CD14-positive monocyte (primary cell): ENCODE data around the gene LZTR1. TPM values are rescaled to one million over a fixed set of nuclear protein-coding genes. Genes with fewer than 3 reads are reported as not detected.
"Not testable (repeated sequence)": the region's sequence is repeated elsewhere in the genome, so short reads cannot be mapped to it uniquely, and the experiment has no call there.

Source experiments
- DNase-seq, 3 donors: peaks; one replicate each; pipeline ENCODE4 v3.0.0-alpha.2; 2011 to 2022
- H2AFZ ChIP-seq: 2 replicates; pipeline ENCODE4 v1.6.0; 2012; ENCODE audit warnings: mild to moderate bottlenecking, low read depth, low read length, inconsistent platforms; ENCODE audit not compliant: insufficient read depth, poor library complexity, severe bottlenecking
- H3K27ac ChIP-seq, 2 donors: 1 replicate in 1 of 2; 2 replicates in 1 of 2; pipeline ENCODE4 v1.5.1; 2012 to 2013; ENCODE audit warnings: low read length in 2 of 2, control low read depth in 1 of 2, inconsistent platforms in 1 of 2, low read depth in 1 of 2, mild to moderate bottlenecking in 1 of 2
- H3K27me3 ChIP-seq, 2 donors: one replicate each; pipeline versions ENCODE4 v1.6.0 to v1.6.1; 2011 to 2013; ENCODE audit warnings: low read length in 2 of 2; ENCODE audit not compliant: control insufficient read depth in 2 of 2, insufficient read depth in 2 of 2
- H3K36me3 ChIP-seq, 2 donors: replicated peaks in 1 of 2; 1 replicate in 1 of 2; 2 replicates in 1 of 2; pipeline versions ENCODE4 v1.5.1 to v1.6.1; 2012 to 2013; ENCODE audit warnings: low read length in 2 of 2, control low read depth in 1 of 2, inconsistent platforms in 1 of 2, mild to moderate bottlenecking in 1 of 2; ENCODE audit not compliant: insufficient read depth in 2 of 2, control insufficient read depth in 1 of 2
- H3K4me1 ChIP-seq, 2 donors: 1 replicate in 1 of 2; 2 replicates in 1 of 2; pipeline versions ENCODE4 v1.5.1 to v1.6.1; 2012 to 2013; ENCODE audit warnings: low read length in 2 of 2, control low read depth in 1 of 2, inconsistent platforms in 1 of 2, mild to moderate bottlenecking in 1 of 2, moderate library complexity in 1 of 2; ENCODE audit not compliant: insufficient read depth in 2 of 2, control insufficient read depth in 1 of 2
- H3K4me2 ChIP-seq: replicated peaks from 2 replicates; pipeline ENCODE3; 2012; ENCODE audit warnings: low read length, moderate library complexity, mild to moderate bottlenecking; ENCODE audit not compliant: poor library complexity, severe bottlenecking; ENCODE audit errors: extremely low read depth
- H3K4me3 ChIP-seq, 3 experiments: fragments of 200-600 bp in 1 of 3; sonication (generic) in 1 of 3; replicated peaks in 1 of 3; 1 replicate in 2 of 3; 2 replicates in 1 of 3; pipeline ENCODE4 v1.5.1; 2011 to 2013; ENCODE audit warnings: low read length in 3 of 3, mild to moderate bottlenecking in 3 of 3, control low read depth in 2 of 3, low read depth in 2 of 3, inconsistent platforms in 1 of 3, moderate library complexity in 1 of 3
- H3K79me2 ChIP-seq: 2 replicates; pipeline ENCODE4 v1.6.0; 2012; ENCODE audit warnings: mild to moderate bottlenecking, control low read depth, inconsistent platforms, low read length, moderate library complexity; ENCODE audit not compliant: insufficient read depth
- H3K9ac ChIP-seq: 2 replicates; pipeline ENCODE4 v1.6.0; 2017; ENCODE audit warnings: low read length, mild to moderate bottlenecking; ENCODE audit not compliant: insufficient read depth, poor library complexity, severe bottlenecking
- H3K9me3 ChIP-seq, 2 donors: replicated peaks in 1 of 2; 1 replicate in 1 of 2; 2 replicates in 1 of 2; pipeline versions ENCODE4 v1.5.1 to v1.6.1; 2012 to 2013; ENCODE audit warnings: low read length in 2 of 2, control low read depth in 1 of 2; ENCODE audit not compliant: control insufficient read depth in 1 of 2, insufficient read depth in 1 of 2
- H4K20me1 ChIP-seq: 2 replicates; pipeline ENCODE4 v1.6.0; 2012; ENCODE audit warnings: mild to moderate bottlenecking, low read length, control low read depth, moderate library complexity; ENCODE audit not compliant: insufficient read depth
- H3K27ac Mint-ChIP-seq, 7 donors: one replicate each; pipeline ENCODE4 v1.8.0; 2020; ENCODE audit warnings: mild to moderate bottlenecking in 7 of 7, mixed read lengths in 7 of 7, moderate library complexity in 6 of 7, inconsistent platforms in 2 of 7
- H3K27me3 Mint-ChIP-seq, 3 donors: one replicate each; pipeline ENCODE4 v1.8.0; 2021 to 2022; ENCODE audit warnings: low read depth in 3 of 3, mild to moderate bottlenecking in 3 of 3, mixed read lengths in 3 of 3, moderate library complexity in 3 of 3, inconsistent platforms in 1 of 3
- H3K36me3 Mint-ChIP-seq, 2 donors: one replicate each; pipeline ENCODE4 v1.8.0; 2020; ENCODE audit warnings: mixed read lengths in 2 of 2, inconsistent platforms in 1 of 2, mild to moderate bottlenecking in 1 of 2
- H3K4me1 Mint-ChIP-seq: one replicate; pipeline ENCODE4 v1.8.0; 2020; ENCODE audit warnings: mild to moderate bottlenecking, mixed read lengths
- H3K4me3 Mint-ChIP-seq, 2 donors: one replicate each; pipeline ENCODE4 v1.8.0; 2020; ENCODE audit warnings: mild to moderate bottlenecking in 2 of 2, mixed read lengths in 2 of 2, moderate library complexity in 1 of 2
- H3K9me3 Mint-ChIP-seq, 7 donors: one replicate each; pipeline ENCODE4 v1.8.0; 2020 to 2022; ENCODE audit warnings: mixed read lengths in 7 of 7, mild to moderate bottlenecking in 6 of 7, moderate library complexity in 6 of 7, inconsistent platforms in 2 of 7
- CTCF ChIP-seq: fragments of 200-600 bp; IDR thresholded peaks from one replicate; pipeline ENCODE4 v1.8.0; 2022; ENCODE audit warnings: antibody characterized with exemption, mild to moderate bottlenecking
- WGBS: methylation state at CpG from one replicate; pipeline ENCODE4 v1.1.5; 2013; ENCODE audit warnings: missing lambda C conversion rate; ENCODE audit not compliant: insufficient coverage; 5-methylcytosine and 5-hydroxymethylcytosine counted together
- intact Hi-C, 2 donors: fragments of 100-400 bp; cut with micrococcal nuclease; formaldehyde crosslinking; loops; one replicate each; pipeline versions ENCODE4 v1.15.0 to v1.15.1; 2023
- polyA plus RNA-seq, 3 donors: library from polyadenylated mRNA; depleted of rRNA in 1 of 3; unstranded in 2 of 3; stranded (reverse) in 1 of 3; fragments of 300-500 nt in 2 of 3; fragments of >200 nt in 1 of 3; fragmentation: Illumina TruSeq in 2 of 3; gene quantifications; 1 replicate in 2 of 3; 2 replicates in 1 of 3; pipeline ENCODE4 v1.2.3, GENCODE V29; 2012 to 2021
- small RNA-seq: library from RNA; depleted of rRNA; stranded (forward); fragments of <200 nt; gene quantifications from one replicate; pipeline ENCODE3, GENCODE V24; 2012; ENCODE audit warnings: low read depth; ENCODE audit not compliant: insufficient read length

LZTR1 gene
- polyA plus RNA-seq, 3 donors = 7.1 to 63.3 (median 11.5) TPM

DNA sequence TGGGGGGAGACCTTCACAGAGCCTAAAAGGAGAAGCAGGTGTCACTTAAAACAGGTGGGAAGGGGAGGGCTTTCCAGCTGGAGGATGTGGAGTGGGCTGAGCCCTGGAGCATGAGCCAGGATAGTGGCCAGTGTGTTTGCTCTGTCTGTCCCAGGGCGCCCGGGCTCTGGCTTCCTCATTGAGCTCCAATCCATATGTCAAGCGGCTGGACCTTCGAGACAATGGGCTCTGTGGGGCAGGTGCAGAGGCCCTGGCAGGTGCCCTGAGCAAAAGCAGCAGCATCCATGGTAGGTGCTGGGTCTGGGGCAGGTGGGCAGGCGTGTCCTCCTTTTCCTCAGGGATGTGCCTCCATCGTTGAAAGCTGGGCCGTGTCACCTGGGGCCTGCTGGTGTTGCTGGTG lies 65.6 kb downstream of the LZTR1 start:
- Mint-ChIP-seq H3K4me1 (peaks cover 24% of the 10 kb centered on the region), H3K36me3 (no peaks in the 10 kb centered on the region), H3K27me3 (peaks cover 17 to 21% (median 17%) of the 10 kb centered on the region in 3 donors), H3K9me3 (peaks cover 0 to 3% (median 0%) of the 10 kb centered on the region in 7 donors), H3K4me3 (no peak overlapping the region), H3K27ac (no peak overlapping the region)
- intact Hi-C loops = loop anchor here in 1 of 2 donors (10.0 kb wide), 1 partner anchor 63 kb away; the partner anchor contains the start of gene LZTR1
- no peak for DNase-seq
- 94% methylated on average over 4 of the region's 7 CpGs for WGBS
- Histone ChIP-seq H4K20me1 (no peaks in the 10 kb centered on the region), H3K36me3 (no peaks in the 10 kb centered on the region), H3K9me3 (no peaks in the 10 kb centered on the region), H3K4me3 (no peak overlapping the region), H2AFZ (no peak overlapping the region), H3K9ac (no peak overlapping the region), H3K79me2 (no peaks in the 10 kb centered on the region), H3K4me2 (no peak overlapping the region), H3K27ac (no peak overlapping the region), H3K4me1 (peaks cover 14 to 21% of the 10 kb centered on the region in 2 donors), H3K27me3 (peaks cover 0 to 5% of the 10 kb centered on the region in 2 donors)
- no peak for TF ChIP-seq CTCF

GRCh38 chr22:21048448-21048847 lies 66.4 kb downstream of the LZTR1 start:
- H2AFZ ChIP-seq, H3K4me3 Mint-ChIP-seq, H3K4me2 ChIP-seq, H3K36me3 ChIP-seq, H3K9ac ChIP-seq, H3K4me3 ChIP-seq, DNase-seq, H3K79me2 ChIP-seq, H4K20me1 ChIP-seq, H3K36me3 Mint-ChIP-seq, H3K9me3 ChIP-seq, H3K27ac ChIP-seq, H3K27me3 ChIP-seq, H3K27ac Mint-ChIP-seq, H3K9me3 Mint-ChIP-seq: not testable (repeated sequence)
- intact Hi-C loops = loop anchor here in 1 of 2 donors (10.0 kb wide), 1 partner anchor 64 kb away; the partner anchor contains the start of gene LZTR1
- Mint-ChIP-seq H3K27me3 (peaks cover 17 to 20% (median 17%) of the 10 kb centered on the region in 3 donors), H3K4me1 (peaks cover 21% of the 10 kb centered on the region)
- H3K4me1 ChIP-seq = peaks cover 14 to 21% of the 10 kb centered on the region in 2 donors
- WGBS = 100% methylated on average over 1 of the region's 5 CpGs

Small RNAs within 50 kb of the gene (small RNA-seq; reads per million reads assigned to genes)
- not detected for gene MIR649

Other genes starting within 250 kb of the LZTR1 start
- gene SERPIND1, start 208.2 kb upstream of the LZTR1 start, polyA plus RNA-seq = not detected
- 10 to 100 TPM; 22.8 to 74.4 (median 38.2) TPM for gene PI4KA, start 123.5 kb upstream of the LZTR1 start, polyA plus RNA-seq
- gene SNAP29, start 123.3 kb upstream of the LZTR1 start, polyA plus RNA-seq = 10 to 100 TPM; 22.3 to 32.8 (median 28.9) TPM
- gene CRKL, start 64.9 kb upstream of the LZTR1 start, polyA plus RNA-seq = 10 to 100 TPM; 26.0 to 37.5 (median 29.4) TPM
- gene AIFM3, start 15.0 kb upstream of the LZTR1 start, polyA plus RNA-seq = 10 to 100 TPM in 1 of 3 donors, 1 to 10 TPM in 2; 2.1 to 40.9 (median 2.3) TPM
- gene THAP7, start 19.8 kb downstream of the LZTR1 start, polyA plus RNA-seq = 10 to 100 TPM; 18.4 to 22.9 (median 19.8) TPM
- not detected for gene P2RX6, start 32.9 kb downstream of the LZTR1 start, polyA plus RNA-seq
- not detected for gene SLC7A4, start 50.3 kb downstream of the LZTR1 start, polyA plus RNA-seq
- not detected for gene LRRC74B, start 63.6 kb downstream of the LZTR1 start, polyA plus RNA-seq